HFFc6 (cell line): Measurements from ENCODE around the gene HUNK. TPM values are rescaled to one million over a fixed set of nuclear protein-coding genes. Genes with fewer than 3 reads are reported as not detected.

Source experiments
- DNase-seq: peaks from one replicate; pipeline ENCODE4 v3.0.0-alpha.2; 2018
- H3K27ac Mint-ChIP-seq: 2 replicates; pipeline ENCODE4 v1.8.0; 2020; ENCODE audit warnings: mild to moderate bottlenecking, mixed read lengths
- H3K27me3 Mint-ChIP-seq: 2 replicates; pipeline ENCODE4 v1.8.0; 2021; ENCODE audit warnings: mild to moderate bottlenecking, moderate library complexity, mixed read lengths; ENCODE audit not compliant: insufficient read depth
- H3K36me3 Mint-ChIP-seq: 2 replicates; pipeline ENCODE4 v1.8.0; 2021; ENCODE audit warnings: low read depth, mixed read lengths
- H3K4me1 Mint-ChIP-seq: 2 replicates; pipeline ENCODE4 v1.8.0; 2020; ENCODE audit warnings: low read depth, mixed read lengths
- H3K4me3 Mint-ChIP-seq: 2 replicates; pipeline ENCODE4 v1.8.0; 2020; ENCODE audit warnings: mild to moderate bottlenecking, moderate library complexity, mixed read lengths
- H3K9me3 Mint-ChIP-seq: 2 replicates; pipeline ENCODE4 v1.8.0; 2020; ENCODE audit warnings: mild to moderate bottlenecking, mixed read lengths
- CTCF ChIP-seq: fragments of 200-600 bp; sonication (generic); IDR thresholded peaks from 2 replicates; pipeline ENCODE4 v1.5.0; 2021; ENCODE audit warnings: antibody characterized with exemption, mild to moderate bottlenecking
- long read RNA-seq: library from polyadenylated mRNA; unstranded; transcript quantifications from one replicate; pipeline ENCODE4 v2.0.0, GENCODE V29; 2019
- total RNA-seq, 6 experiments: library from RNA; stranded (reverse); fragmentation: NEBNext Ultra II Directional; extraction: Animal tissue kit (Norgen Biotek cat#: 25700); gene quantifications; 2 replicates in 1 of 6; 3 replicates in 5 of 6; pipeline ENCODE4 v1.2.3, GENCODE V29; 2021

HUNK gene
- total RNA-seq: not detected
- long read RNA-seq: 0 reads

DNA sequence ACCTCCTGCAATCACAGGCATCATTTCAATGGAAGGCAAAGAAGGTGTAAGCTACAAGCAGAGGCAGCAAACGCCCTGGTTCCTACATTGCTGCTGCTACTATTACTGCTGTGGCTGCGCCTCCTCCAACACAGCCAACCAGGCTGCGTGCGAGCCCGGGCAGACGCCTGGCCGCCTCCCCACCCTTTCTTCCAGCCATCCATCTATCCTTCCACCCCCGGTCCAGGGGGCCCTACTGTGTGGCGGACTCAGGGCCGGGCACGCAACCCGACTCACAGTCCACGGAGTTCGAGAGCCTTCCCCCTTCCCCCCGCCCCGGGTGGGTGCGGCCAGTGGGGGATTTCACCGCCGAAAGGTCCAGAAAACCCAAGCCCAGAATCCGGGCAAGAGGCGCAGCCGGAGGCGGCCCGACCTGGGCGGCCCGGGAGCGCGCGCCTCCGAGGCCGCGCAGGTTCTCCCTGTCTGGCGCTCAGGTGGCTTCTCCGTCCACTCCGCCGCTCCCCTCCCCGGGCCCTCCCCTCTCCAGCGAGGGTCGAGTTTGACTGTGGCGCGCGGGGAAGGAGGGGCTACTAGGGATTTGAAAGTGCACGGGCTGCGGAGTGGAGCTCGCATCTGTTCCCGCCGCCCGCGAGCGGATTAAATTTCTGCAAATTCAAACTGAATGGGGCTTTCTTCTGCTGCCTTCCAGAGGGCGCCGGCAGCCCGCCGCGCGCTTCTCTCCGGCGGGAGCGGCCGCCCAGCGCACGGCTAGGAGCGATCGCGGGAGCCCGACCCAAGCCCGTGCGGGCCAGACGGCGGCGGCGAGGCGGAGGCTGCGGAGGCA, at the start of gene HUNK:
HUNK (plus strand) TSS at position 569 of the 823 bp plus-strand sequence. CDS start 655 bp downstream, outside the sequence.
- TF ChIP-seq CTCF: no peak
- no peaks in the 10 kb centered on the region for H3K36me3 Mint-ChIP-seq
- no peaks in the 10 kb centered on the region for H3K4me1 Mint-ChIP-seq
- DNase-seq: no peak
- H3K27ac Mint-ChIP-seq: no peak within 1 kb of the TSS
- no peak within 1 kb of the TSS for H3K4me3 Mint-ChIP-seq
- H3K27me3 Mint-ChIP-seq: peaks cover 18% of the 10 kb centered on the region
- H3K9me3 Mint-ChIP-seq: peaks cover 4% of the 10 kb centered on the region; the same call in 1 of the 2 replicates

DNA sequence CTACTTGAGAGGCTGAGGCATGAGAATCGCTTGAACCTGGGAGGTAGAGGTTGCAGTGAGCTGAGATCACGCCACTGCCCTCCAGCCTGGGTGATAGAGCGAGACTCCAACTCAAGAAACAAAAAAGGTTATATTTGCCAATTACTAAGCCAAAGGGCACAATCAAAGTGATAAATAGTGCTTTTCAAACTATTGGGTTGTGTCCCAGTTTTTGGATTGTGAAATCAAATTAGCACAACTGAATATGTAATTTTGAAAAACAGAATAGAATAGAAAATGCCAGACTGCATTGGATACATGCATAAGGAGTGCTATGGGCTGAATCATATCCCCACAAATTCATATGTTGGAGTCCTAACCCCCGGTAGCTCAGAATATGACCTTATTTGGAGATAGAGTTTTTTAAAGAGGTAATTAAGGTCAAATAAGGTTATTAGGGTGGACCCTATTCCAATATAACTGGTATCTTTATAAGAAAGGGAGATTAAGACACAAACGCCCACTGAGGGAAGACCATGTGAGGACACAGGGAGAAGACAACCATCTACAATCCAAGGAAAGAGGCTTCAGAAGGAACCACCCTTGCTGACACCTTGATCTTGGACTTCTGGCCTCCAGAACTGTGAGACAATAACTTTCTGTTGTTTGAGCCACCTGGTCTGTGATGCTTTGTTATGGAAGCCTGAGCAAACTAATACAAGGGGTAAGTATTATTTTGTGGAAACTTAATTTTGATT, 42.9 kb upstream of the HUNK start:
- no peak for DNase-seq
- H3K36me3 Mint-ChIP-seq: no peaks in the 10 kb centered on the region
- no peaks in the 10 kb centered on the region for H3K4me1 Mint-ChIP-seq
- peaks cover 47% of the 10 kb centered on the region; the same call in 1 of the 2 replicates for H3K9me3 Mint-ChIP-seq
- H3K27me3 Mint-ChIP-seq: no peaks in the 10 kb centered on the region; the same call in 1 of the 2 replicates
- no peak overlapping the region for H3K27ac Mint-ChIP-seq
- no peak for TF ChIP-seq CTCF
- no peak overlapping the region for H3K4me3 Mint-ChIP-seq

DNA sequence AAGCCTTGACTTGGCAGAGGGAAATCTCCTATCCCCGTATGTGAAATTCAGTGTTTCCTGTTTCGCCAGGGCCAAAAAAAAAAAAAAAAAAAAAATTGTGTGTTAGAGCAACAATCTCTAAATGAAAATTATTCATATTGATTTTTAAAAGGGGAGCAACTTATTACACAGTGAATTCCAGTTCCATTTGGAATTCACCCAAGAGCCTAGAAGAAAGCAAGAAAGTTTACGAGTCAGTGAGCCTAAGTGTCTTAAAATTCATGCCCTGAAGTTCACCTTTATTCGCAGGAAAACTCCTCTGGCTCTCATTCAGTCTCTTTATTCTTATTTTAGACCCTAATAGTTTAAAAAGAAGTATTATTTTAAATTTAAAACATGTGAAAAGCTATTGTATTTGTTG, 42.1 kb upstream of the HUNK start:
- Mint-ChIP-seq H3K36me3 (no peaks in the 10 kb centered on the region), H3K4me3 (no peak overlapping the region), H3K27ac (no peak overlapping the region)

GRCh38 chr21:31837041-31837440, 35.8 kb upstream of the HUNK start:
- TF ChIP-seq CTCF: no peak
- Mint-ChIP-seq H3K27me3 (no peaks in the 10 kb centered on the region), H3K27ac (no peak overlapping the region), H3K4me3 (no peak overlapping the region), H3K36me3 (no peaks in the 10 kb centered on the region), H3K9me3 (peaks cover 15% of the 10 kb centered on the region), H3K4me1 (no peaks in the 10 kb centered on the region)
- DNase-seq: no peak

More for the DNA sequence above, 42.1 kb upstream of the HUNK start:
- H3K4me1 Mint-ChIP-seq: no peaks in the 10 kb centered on the region
- no peak for DNase-seq
- no peak for TF ChIP-seq CTCF
- H3K9me3 Mint-ChIP-seq: peaks cover 45% of the 10 kb centered on the region; the same call in 1 of the 2 replicates
- H3K27me3 Mint-ChIP-seq: no peaks in the 10 kb centered on the region; the same call in 1 of the 2 replicates

- Mint-ChIP-seq H3K9me3 (peaks cover 10% of the 10 kb centered on the region), H3K4me1 (no peaks in the 10 kb centered on the region), H3K27me3 (no peaks in the 10 kb centered on the region), H3K4me3 (no peak overlapping the region), H3K27ac (no peak overlapping the region), H3K36me3 (no peaks in the 10 kb centered on the region)
- DNase-seq: no peak
- TF ChIP-seq CTCF: no peak
These were observed 35.0 kb upstream of the HUNK start for GRCh38 chr21:31837618-31838390.
